Measurements from ENCODE around the gene USP38. TPM values are rescaled to one million over a fixed set of nuclear protein-coding genes. Genes with fewer than 3 reads are reported as not detected.

Gene USP38
- total and polyA plus RNA-seq, 2 of the 4 experiments (the other 2 are of a cell fraction): 5.5 to 17.0 TPM

GRCh38 chr4:143252478-143252877 is 67.8 kb downstream of the USP38 start:
- H3K27me3 ChIP-seq (ENCODE audit: control insufficient read depth, insufficient read depth, low read length): no peaks in the 10 kb centered on the region
- no peak overlapping the region for H2AFZ ChIP-seq (replicated peaks; ENCODE audit: low read length, poor library complexity)
- no peak overlapping the region for H4K8ac ChIP-seq (ENCODE audit: low read depth in 2 of 2, low read length in 2 of 2)
- H4K20me1 ChIP-seq (ENCODE audit: insufficient read depth, low read length): no peaks in the 10 kb centered on the region
- no peak overlapping the region for H3K4me2 ChIP-seq (ENCODE audit: low read depth, low read length)
- H3K4ac ChIP-seq (ENCODE audit: low read depth, low read length): no peak overlapping the region
- H4K5ac ChIP-seq (ENCODE audit: low read depth, low read length): peak overlapping the region; percentile 76; the same call in 1 of the 2 replicates
- 0 out of 2 replicates have a peak overlapping the region, but pooled peaks have one; percentile 30 for H2BK120ac ChIP-seq (ENCODE audit: low read depth, low read length)
- intact Hi-C loops (cut with micrococcal nuclease) (no loop called here), in situ Hi-C loops (cut with MboI; ENCODE audit: low sequenced_read_pairs) (no loop called here), dilution Hi-C loops (cut with HindIII; ENCODE audit: low sequenced_read_pairs, unreplicated experiment) (no loop called here)
- CTCF ChIA-PET: no interaction called here
- WGBS, 2 experiments (ENCODE audit: extremely low coverage in 2 of 2, insufficient read length in 1 of 2): no CpG with 5 or more reads among the region's 3 CpGs
- H3K4me3 ChIP-seq (ENCODE audit: insufficient read depth, low read depth, low read length): no peak overlapping the region
- no peak for DNase-seq
- no peak overlapping the region for H4K91ac ChIP-seq (ENCODE audit: insufficient read depth, low read depth, low read length)
- H2BK5ac ChIP-seq (ENCODE audit: low read depth, low read length, poor library complexity, severe bottlenecking): peak overlapping the region; percentile 55
- no peaks in the 10 kb centered on the region; the same call in 1 of the 2 replicates for H3K9me1 ChIP-seq (ENCODE audit: insufficient read depth, low read length)
- ATAC-seq (ENCODE audit: low read depth): no peak; the same call in 1 of the 2 replicates
- no peak overlapping the region for H2AK9ac ChIP-seq (replicated peaks; ENCODE audit: low read depth, low read length, poor library complexity)
- no peak overlapping the region for H3K9ac ChIP-seq (ENCODE audit: low read depth, low read length)
- 0 out of 2 replicates have a peak overlapping the region, but pooled peaks have one; percentile 21 for H2BK20ac ChIP-seq (ENCODE audit: low read depth, low read length)
- H3K23ac ChIP-seq (ENCODE audit: low read depth, low read length): no peak overlapping the region
- peak overlapping the region; percentile 23; the same call in 1 of the 2 replicates for H2AK5ac ChIP-seq (ENCODE audit: low read depth, low read length)
- H3K56ac ChIP-seq (ENCODE audit: extremely low read depth, insufficient read depth, low read length): no peak overlapping the region
- H3K79me1 ChIP-seq (ENCODE audit: low read depth in 1 of 2, low read length in 2 of 2): no peaks in the 10 kb centered on the region
- POLR2A ChIA-PET (ENCODE audit: unreplicated experiment): no interaction called here
- H3K36me3 ChIP-seq (ENCODE audit: control insufficient read depth, insufficient read depth, low read length): no peaks in the 10 kb centered on the region
- peak overlapping the region; percentile 33; the same call in 1 of the 2 replicates for H3K14ac ChIP-seq (replicated peaks; ENCODE audit: low read depth, low read length)
- H3K18ac ChIP-seq (ENCODE audit: low read depth, low read length): peak overlapping the region; percentile 85; the same call in 1 of the 2 replicates
- peaks cover 7% of the 10 kb centered on the region for H3K4me1 ChIP-seq (ENCODE audit: control insufficient read depth, insufficient read depth, low read length)
- H3K9me3 ChIP-seq (ENCODE audit: control insufficient read depth, insufficient read depth, low read length): no peaks in the 10 kb centered on the region
- no peak for TF ChIP-seq NFE2L2 (IDR thresholded peaks at IDR 0.05; ENCODE audit: low read depth, low read length)
- TF ChIP-seq ELK1 (IDR thresholded peaks at IDR 0.05; ENCODE audit: borderline replicate concordance, low read depth, low read length): no peak
- TF ChIP-seq MAZ (IDR thresholded peaks at IDR 0.05; ENCODE audit: borderline replicate concordance, low read depth, low read length): no peak
- no peak for TF ChIP-seq CEBPB (IDR thresholded peaks at IDR 0.05; ENCODE audit: low read depth, low read length)
- no peak for TF ChIP-seq SMC3 (IDR thresholded peaks at IDR 0.05; ENCODE audit: low read depth, low read length)
- TF ChIP-seq POLR2A (IDR thresholded peaks at IDR 0.05; ENCODE audit: low read depth, low read length): no peak
- TF ChIP-seq CHD1 (IDR thresholded peaks at IDR 0.05; ENCODE audit: low read depth, low read length): no peak
- TF ChIP-seq USF2 (IDR thresholded peaks at IDR 0.05; ENCODE audit: low read depth, low read length): no peak
- TF ChIP-seq FOS (IDR thresholded peaks at IDR 0.05; ENCODE audit: low read depth, low read length): no peak
- no peak for TF ChIP-seq MAFK (IDR thresholded peaks at IDR 0.05; ENCODE audit: low read depth, low read length)
- no peak for TF ChIP-seq RAD21 (IDR thresholded peaks at IDR 0.05; ENCODE audit: low read length)
- no peak for TF ChIP-seq RCOR1 (IDR thresholded peaks at IDR 0.05; ENCODE audit: insufficient replicate concordance, low read length)
- no peak for TF ChIP-seq BHLHE40 (IDR thresholded peaks at IDR 0.05; ENCODE audit: low read depth, low read length)
- TF ChIP-seq RFX5 (IDR thresholded peaks at IDR 0.05; ENCODE audit: low read depth, low read length): no peak
- TF ChIP-seq CTCF (conservative IDR thresholded peaks at IDR 0.05; ENCODE audit: low read depth, low read length): no peak
- no peak for TF ChIP-seq MXI1 (IDR thresholded peaks at IDR 0.05; ENCODE audit: borderline replicate concordance, low read depth, low read length)
- H3K27ac ChIP-seq (ENCODE audit: insufficient read depth, low read length): no peak overlapping the region
- no TSS peak for BruUV-seq (replicated peaks)
- H2BK15ac ChIP-seq (ENCODE audit: low read depth, low read length): no peak overlapping the region; the same call in 2 of the 3 replicates

Data from IMR-90 (cell line).